ENCODE results near the gene WWOX. TPM values are rescaled to one million over a fixed set of nuclear protein-coding genes. Genes with fewer than 3 reads are reported as not detected.

The WWOX gene
- total and polyA plus RNA-seq, 2 of the 4 experiments (the other 2 are of a cell fraction): 2.7 to 5.4 TPM

DNA sequence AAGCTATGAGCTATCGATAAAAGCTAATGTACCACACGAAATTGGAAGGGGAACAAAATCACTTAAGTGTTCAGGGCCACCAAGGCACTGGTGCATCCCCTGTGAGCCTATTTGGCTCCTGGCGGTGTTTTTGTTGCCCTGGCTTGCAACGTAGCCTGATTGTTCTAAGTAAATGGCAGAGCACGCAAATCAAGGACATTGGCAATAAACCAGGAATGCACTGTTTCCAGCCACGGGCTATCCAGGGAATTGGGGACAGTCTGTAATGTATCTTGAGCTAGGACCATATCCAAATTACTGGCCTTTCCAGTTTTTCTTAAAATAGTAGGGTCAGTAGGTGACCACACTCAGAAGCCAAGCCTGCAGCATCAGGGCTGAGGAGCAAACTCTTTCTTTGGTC, 767.1 kb downstream of the WWOX start:
- no TSS peak for BruUV-seq (replicated peaks)
- in situ Hi-C loops (cut with MboI; ENCODE audit: low sequenced_read_pairs): no loop called here

More for the DNA sequence above, 767.1 kb downstream of the WWOX start:
- no peaks in the 10 kb centered on the region for H3K4me1 ChIP-seq (ENCODE audit: control insufficient read depth, insufficient read depth, low read length)
- H2BK15ac ChIP-seq (ENCODE audit: low read depth, low read length): no peak overlapping the region
- CTCF ChIA-PET: no interaction called here
- H2BK120ac ChIP-seq (ENCODE audit: low read depth, low read length): no peak overlapping the region
- H3K23ac ChIP-seq (ENCODE audit: low read depth, low read length): no peak overlapping the region
- H4K5ac ChIP-seq (ENCODE audit: low read depth, low read length): no peak overlapping the region
- no peaks in the 10 kb centered on the region for H3K79me1 ChIP-seq (ENCODE audit: low read depth in 1 of 2, low read length in 2 of 2)
- H2BK5ac ChIP-seq (ENCODE audit: low read depth, low read length, poor library complexity, severe bottlenecking): no peak overlapping the region
- H4K8ac ChIP-seq (ENCODE audit: low read depth in 2 of 2, low read length in 2 of 2): no peak overlapping the region
- H3K4me2 ChIP-seq (ENCODE audit: low read depth, low read length): no peak overlapping the region
- no peaks in the 10 kb centered on the region for H3K9me1 ChIP-seq (ENCODE audit: insufficient read depth, low read length)
- H3K4ac ChIP-seq (ENCODE audit: low read depth, low read length): no peak overlapping the region
- H3K18ac ChIP-seq (ENCODE audit: low read depth, low read length): no peak overlapping the region
- H2AK5ac ChIP-seq (ENCODE audit: low read depth, low read length): no peak overlapping the region
- DNase-seq (no peak), ATAC-seq (ENCODE audit: low read depth) (no peak)
- H3K9me3 ChIP-seq (ENCODE audit: control insufficient read depth, insufficient read depth, low read length): peaks cover 24% of the 10 kb centered on the region
- H2BK20ac ChIP-seq (ENCODE audit: low read depth, low read length): no peak overlapping the region
- POLR2A ChIA-PET (ENCODE audit: unreplicated experiment): no interaction called here
- no peak overlapping the region for H3K14ac ChIP-seq (replicated peaks; ENCODE audit: low read depth, low read length)
- TF ChIP-seq MXI1 (IDR thresholded peaks at IDR 0.05; ENCODE audit: borderline replicate concordance, low read depth, low read length) (no peak), BHLHE40 (IDR thresholded peaks at IDR 0.05; ENCODE audit: low read depth, low read length) (no peak), NFE2L2 (IDR thresholded peaks at IDR 0.05; ENCODE audit: low read depth, low read length) (no peak), RFX5 (IDR thresholded peaks at IDR 0.05; ENCODE audit: low read depth, low read length) (no peak), FOS (IDR thresholded peaks at IDR 0.05; ENCODE audit: low read depth, low read length) (no peak), CEBPB (IDR thresholded peaks at IDR 0.05; ENCODE audit: low read depth, low read length) (no peak), CHD1 (IDR thresholded peaks at IDR 0.05; ENCODE audit: low read depth, low read length) (no peak), RAD21 (IDR thresholded peaks at IDR 0.05; ENCODE audit: low read length) (no peak)
- H3K9ac ChIP-seq (ENCODE audit: low read depth, low read length): no peak overlapping the region
- no peak overlapping the region for H3K56ac ChIP-seq (ENCODE audit: extremely low read depth, insufficient read depth, low read length)
- no peak overlapping the region for H3K4me3 ChIP-seq (ENCODE audit: insufficient read depth, low read depth, low read length)
- dilution Hi-C loops (cut with HindIII; ENCODE audit: low sequenced_read_pairs, unreplicated experiment) (no loop called here), intact Hi-C loops (cut with micrococcal nuclease) (no loop called here)
- H3K36me3 ChIP-seq (ENCODE audit: control insufficient read depth, insufficient read depth, low read length): no peaks in the 10 kb centered on the region
- no peak overlapping the region for H3K27ac ChIP-seq (ENCODE audit: insufficient read depth, low read length)
- 48% methylated on average over 3 of the region's 6 CpGs; no CpG with 5 or more reads in 1 of the 2 experiments for WGBS, 2 experiments (ENCODE audit: extremely low coverage in 2 of 2, insufficient read length in 1 of 2)
- H3K27me3 ChIP-seq (ENCODE audit: control insufficient read depth, insufficient read depth, low read length): no peaks in the 10 kb centered on the region
- no peak overlapping the region for H2AFZ ChIP-seq (replicated peaks; ENCODE audit: low read length, poor library complexity)
- no peak overlapping the region for H2AK9ac ChIP-seq (replicated peaks; ENCODE audit: low read depth, low read length, poor library complexity)
- no peaks in the 10 kb centered on the region for H4K20me1 ChIP-seq (ENCODE audit: insufficient read depth, low read length)
- H4K91ac ChIP-seq (ENCODE audit: insufficient read depth, low read depth, low read length): no peak overlapping the region
